ENCODE measurements around the gene CAMK1D.
A peak's percentile ranks its signal among the peaks of the same experiment; 100 is the strongest.

The CAMK1D gene

DNA sequence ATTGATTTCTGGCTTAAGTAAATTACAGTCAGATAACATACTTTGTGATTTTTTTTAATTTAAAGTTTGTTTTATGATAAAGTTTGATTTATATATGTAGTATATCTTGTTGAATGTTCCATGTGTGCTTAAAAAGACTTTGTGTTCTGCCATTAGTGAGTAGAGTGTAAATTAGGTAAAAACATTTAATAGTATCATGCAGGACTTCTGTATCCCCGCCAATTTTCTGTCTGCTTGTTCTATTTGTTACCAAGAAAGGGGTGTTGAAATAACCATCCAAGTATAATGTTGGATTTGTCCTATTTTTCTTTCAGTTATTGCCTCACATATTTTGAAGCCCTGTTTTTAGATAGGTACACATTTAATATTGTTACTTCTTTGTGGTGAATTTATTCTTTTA, 172.1 kb downstream of the CAMK1D start:
- Histone ChIP-seq H3K4me2 (no peak overlapping the region), H3K27me3 (no peaks in the 10 kb centered on the region), H3K9ac (no peak overlapping the region), H3K4me3 (no peak overlapping the region), H3K36me3 (no peaks in the 10 kb centered on the region), H4K20me1 (no peaks in the 10 kb centered on the region; a peak in 1 of 22 replicates), H3K4me1 (no peaks in the 10 kb centered on the region), H3K9me3 (replicated peaks in 1 of 11) (peaks cover 31 to 57% (median 53%) of the 10 kb centered on the region in 11 experiments), H3K27ac (no peak overlapping the region)
- TF ChIP-seq Cebpa-rat (IDR thresholded peaks at IDR 0.05): no peak

DNA sequence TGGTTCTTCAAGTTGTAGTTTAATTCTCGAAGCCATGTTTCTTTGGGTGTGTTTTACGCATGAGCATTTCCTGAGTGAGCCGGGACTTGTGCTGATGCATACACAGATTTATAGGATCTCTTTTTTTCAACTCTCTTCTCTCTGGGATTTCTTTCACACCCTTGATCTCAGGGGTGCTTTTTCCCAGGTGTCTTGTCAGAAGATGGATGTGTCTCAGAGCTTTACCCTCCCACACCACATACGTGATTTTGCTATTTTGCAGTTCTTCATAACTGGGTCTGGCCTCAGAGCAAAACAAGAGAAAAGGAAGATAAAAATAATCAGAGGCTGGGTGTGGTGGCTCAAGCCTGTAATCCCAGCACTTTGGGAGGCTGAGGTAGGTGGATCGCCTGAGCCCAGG, 177.0 kb downstream of the CAMK1D start:
- H3K9me3 ChIP-seq (replicated peaks in 1 of 11): peaks cover 20 to 65% (median 47%) of the 10 kb centered on the region in 11 experiments
- peaks cover 0 to 6% (median 0%) of the 10 kb centered on the region in 11 experiments; a peak in 2 of 22 replicates for H3K36me3 ChIP-seq
- H3K4me3 ChIP-seq: no peak overlapping the region
- H3K4me2 ChIP-seq: no peak overlapping the region
- no peaks in the 10 kb centered on the region for H4K20me1 ChIP-seq
- H3K27ac ChIP-seq: no peak overlapping the region
- no peak overlapping the region for H3K9ac ChIP-seq
- H3K4me1 ChIP-seq: no peaks in the 10 kb centered on the region
- no peaks in the 10 kb centered on the region for H3K27me3 ChIP-seq
- no peak for TF ChIP-seq Cebpa-rat (IDR thresholded peaks at IDR 0.05)

DNA sequence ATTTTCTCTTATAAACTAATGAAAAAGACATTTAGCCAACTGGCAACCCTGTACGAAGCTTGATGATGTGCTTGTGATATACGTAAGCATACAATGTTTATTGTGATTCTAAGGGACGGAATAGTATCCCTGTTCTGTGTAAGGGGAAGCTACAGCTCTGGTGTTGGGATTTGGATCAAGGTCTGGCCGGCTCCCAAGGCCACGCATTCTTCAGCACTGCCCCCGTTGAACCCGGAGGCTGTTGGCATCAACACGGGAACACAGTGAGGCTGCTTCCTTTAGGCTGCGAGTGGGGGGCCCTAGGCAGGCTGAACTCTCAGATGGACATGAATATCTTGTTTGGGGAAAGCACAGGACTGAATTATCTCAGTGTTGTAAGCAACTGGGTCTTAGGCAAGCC, 180.6 kb downstream of the CAMK1D start:
- Histone ChIP-seq H3K9me3 (replicated peaks in 1 of 11) (peaks cover 14 to 39% (median 25%) of the 10 kb centered on the region in 11 experiments; a peak in 21 of 22 replicates), H3K4me1 (peaks cover 3 to 6% (median 5%) of the 10 kb centered on the region in 10 experiments; a peak in 17 of 20 replicates), H3K27ac (no peak overlapping the region), H3K4me3 (no peak overlapping the region), H3K36me3 (peaks cover 0 to 6% (median 0%) of the 10 kb centered on the region in 11 experiments; a peak in 2 of 22 replicates), H3K27me3 (no peaks in the 10 kb centered on the region), H3K4me2 (no peak overlapping the region), H4K20me1 (peaks cover 0 to under 1% (median 0%) of the 10 kb centered on the region in 11 experiments; a peak in 1 of 22 replicates), H3K9ac (no peak overlapping the region)
- no peak for TF ChIP-seq Cebpa-rat (IDR thresholded peaks at IDR 0.05)

- no peak for TF ChIP-seq Cebpa-rat (IDR thresholded peaks at IDR 0.05)
- H3K9me3 ChIP-seq (replicated peaks in 1 of 11): peaks cover 9 to 27% (median 16%) of the 10 kb centered on the region in 11 experiments; a peak in 18 of 22 replicates
- H3K4me3 ChIP-seq: no peak overlapping the region
Observed at GRCh38 chr10:12531305-12532220, 182.2 kb downstream of the CAMK1D start.

DNA sequence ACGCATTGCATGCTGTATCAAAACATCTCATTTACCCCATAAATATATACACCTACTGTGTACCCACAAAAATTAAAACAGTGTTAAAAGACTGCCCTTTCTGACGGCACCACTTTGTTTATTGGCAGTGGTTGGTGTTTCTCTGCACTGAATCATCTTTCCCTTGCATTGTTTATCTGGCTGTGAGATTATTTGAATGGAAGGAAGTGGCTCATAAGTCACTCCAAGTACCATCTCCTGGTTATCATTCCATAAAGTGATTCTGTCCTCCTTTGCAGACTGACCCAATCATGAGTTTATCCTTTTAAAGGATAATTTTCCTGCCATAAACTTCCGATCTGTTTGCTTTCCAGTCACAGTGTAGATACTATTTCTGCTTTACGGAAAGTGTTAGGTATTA, 183.8 kb downstream of the CAMK1D start:
- no peaks in the 10 kb centered on the region for H3K27me3 ChIP-seq
- peaks cover 0 to 11% (median 0%) of the 10 kb centered on the region in 11 experiments; a peak in 4 of 22 replicates for H4K20me1 ChIP-seq
- H3K9ac ChIP-seq: no peak overlapping the region
- H3K36me3 ChIP-seq: peaks cover 0 to 6% (median 0%) of the 10 kb centered on the region in 11 experiments; a peak in 2 of 22 replicates
- no peak overlapping the region for H3K4me3 ChIP-seq
- TF ChIP-seq Cebpa-rat (IDR thresholded peaks at IDR 0.05): no peak
- H3K4me2 ChIP-seq: no peak overlapping the region
- peaks cover 9 to 27% (median 16%) of the 10 kb centered on the region in 11 experiments; a peak in 18 of 22 replicates for H3K9me3 ChIP-seq (replicated peaks in 1 of 11)
- peaks cover 7 to 15% (median 10%) of the 10 kb centered on the region in 10 experiments; a peak in 18 of 20 replicates for H3K4me1 ChIP-seq
- no peak overlapping the region for H3K27ac ChIP-seq

More at GRCh38 chr10:12531305-12532220, 182.2 kb downstream of the CAMK1D start:
- Histone ChIP-seq H3K36me3 (peaks cover 0 to 6% (median 0%) of the 10 kb centered on the region in 11 experiments; a peak in 2 of 22 replicates), H4K20me1 (peaks cover 0 to 7% (median 0%) of the 10 kb centered on the region in 11 experiments; a peak in 2 of 22 replicates), H3K9ac (no peak overlapping the region), H3K27me3 (no peaks in the 10 kb centered on the region), H3K4me1 (peaks cover 7 to 15% (median 10%) of the 10 kb centered on the region in 10 experiments; a peak in 18 of 20 replicates), H3K4me2 (no peak overlapping the region), H3K27ac (no peak overlapping the region)

DNA sequence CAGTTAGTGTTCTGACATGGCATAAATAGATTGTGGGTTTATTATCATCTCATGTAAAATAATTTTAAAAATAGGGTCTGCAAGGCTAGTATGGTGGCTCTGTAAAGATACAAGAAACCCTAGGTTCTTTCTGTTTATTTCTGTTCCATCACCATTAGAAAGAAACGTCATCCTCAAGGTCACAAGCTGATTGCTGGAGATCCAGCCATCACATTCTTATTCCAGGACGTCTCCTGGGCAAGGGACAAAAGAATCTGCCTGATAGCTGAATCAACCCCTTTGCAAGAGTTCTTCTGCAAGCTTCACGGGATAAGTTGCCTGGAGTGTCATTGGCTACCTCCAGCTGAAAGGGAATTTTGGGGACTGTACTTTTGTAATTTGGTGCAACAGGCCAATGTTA, 184.4 kb downstream of the CAMK1D start:
- Histone ChIP-seq H3K27me3 (no peaks in the 10 kb centered on the region), H3K27ac (no peak overlapping the region), H3K9me3 (replicated peaks in 1 of 11) (peaks cover 9 to 27% (median 16%) of the 10 kb centered on the region in 11 experiments; a peak in 18 of 22 replicates), H3K4me2 (no peak overlapping the region), H3K4me1 (peaks cover 7 to 15% (median 10%) of the 10 kb centered on the region in 10 experiments; a peak in 18 of 20 replicates), H3K9ac (no peak overlapping the region), H4K20me1 (peaks cover 0 to 16% (median 0%) of the 10 kb centered on the region in 11 experiments; a peak in 6 of 22 replicates), H3K4me3 (no peak overlapping the region), H3K36me3 (peaks cover 0 to 6% (median 0%) of the 10 kb centered on the region in 11 experiments; a peak in 2 of 22 replicates)
- no peak for TF ChIP-seq Cebpa-rat (IDR thresholded peaks at IDR 0.05)

- H3K36me3 ChIP-seq: no peaks in the 10 kb centered on the region; a peak in 2 of 22 replicates
- peak overlapping the region; percentile 1 to 53 (median 37); a peak in 16 of 22 replicates for H3K4me2 ChIP-seq
- TF ChIP-seq Cebpa-rat (IDR thresholded peaks at IDR 0.05): no peak
- H4K20me1 ChIP-seq: peaks cover 0 to 24% (median 0%) of the 10 kb centered on the region in 11 experiments; a peak in 6 of 22 replicates
- no peak overlapping the region for H3K9ac ChIP-seq
- H3K9me3 ChIP-seq (replicated peaks in 1 of 11): peaks cover 6 to 23% (median 16%) of the 10 kb centered on the region in 11 experiments; a peak in 18 of 22 replicates
- no peak overlapping the region for H3K4me3 ChIP-seq
- no peaks in the 10 kb centered on the region for H3K27me3 ChIP-seq
- peaks cover 7 to 15% (median 10%) of the 10 kb centered on the region in 10 experiments; a peak in 18 of 20 replicates for H3K4me1 ChIP-seq
- H3K27ac ChIP-seq: peak overlapping the region in 4 of 11 experiments; percentile 13 to 26 (median 19); a peak in 7 of 22 replicates
Observed at GRCh38 chr10:12534824-12535223, 185.5 kb downstream of the CAMK1D start.

GRCh38 chr10:12535656-12536055, 186.3 kb downstream of the CAMK1D start:
- H3K9ac ChIP-seq: no peak overlapping the region
- H3K27ac ChIP-seq: no peak overlapping the region
- no peaks in the 10 kb centered on the region for H3K27me3 ChIP-seq
- H4K20me1 ChIP-seq: peaks cover 0 to 29% (median 0%) of the 10 kb centered on the region in 11 experiments; a peak in 6 of 22 replicates
- peaks cover 6 to 17% (median 11%) of the 10 kb centered on the region in 11 experiments; a peak in 17 of 22 replicates for H3K9me3 ChIP-seq (replicated peaks in 1 of 11)
- no peaks in the 10 kb centered on the region; a peak in 2 of 22 replicates for H3K36me3 ChIP-seq
- no peak overlapping the region for H3K4me3 ChIP-seq
- TF ChIP-seq Cebpa-rat (IDR thresholded peaks at IDR 0.05): no peak
- peaks cover 7 to 19% (median 10%) of the 10 kb centered on the region in 10 experiments; a peak in 18 of 20 replicates for H3K4me1 ChIP-seq
- peak overlapping the region in 4 of 11 experiments; percentile 34 to 48 (median 40); a peak in 4 of 22 replicates for H3K4me2 ChIP-seq
